ENCODE measurements around the gene EMC6.

The EMC6 gene

GRCh38 chr17:3693141-3693540 is 24.5 kb downstream of the EMC6 start:
- Histone ChIP-seq H3K9me2 (replicated peaks; ENCODE audit: control insufficient read depth, low read length) (no peaks in the 10 kb centered on the region), H3K9me3 (ENCODE audit: control insufficient read depth, insufficient read depth, low read length) (peaks cover 1% of the 10 kb centered on the region), H3K4me1 (ENCODE audit: control insufficient read depth, low read length) (peaks cover 67% of the 10 kb centered on the region), H3K79me2 (ENCODE audit: control insufficient read depth, low read length) (peaks cover 71% of the 10 kb centered on the region), H4K20me1 (ENCODE audit: control insufficient read depth, insufficient read depth, low read depth, low read length) (peaks cover 5% of the 10 kb centered on the region; the same call in 1 of the 2 replicates), H3K27me3 (ENCODE audit: control insufficient read depth, low read length) (no peaks in the 10 kb centered on the region), H3K27ac (ENCODE audit: low read depth, low read length) (peak overlapping the region; percentile 49), H3K4me2 (ENCODE audit: low read length) (peak overlapping the region; percentile 57), H3F3A (ENCODE audit: control insufficient read depth, insufficient read depth) (peaks cover 9% of the 10 kb centered on the region), H3K36me3 (ENCODE audit: control insufficient read depth, low read length) (peaks cover 61% of the 10 kb centered on the region), H3K4me3 (ENCODE audit: low read length) (peak overlapping the region; percentile 71)
- TF ChIP-seq CTCF (IDR thresholded peaks at IDR 0.05; ENCODE audit: low read depth, low read length, poor library complexity, severe bottlenecking) (no peak), EZH2phosphoT487 (IDR thresholded peaks at IDR 0.05; ENCODE audit: borderline replicate concordance, low read length) (no peak)

GRCh38 chr17:3693829-3694231 is 25.2 kb downstream of the EMC6 start:
- H3F3A ChIP-seq (ENCODE audit: control insufficient read depth, insufficient read depth) = peaks cover 2% of the 10 kb centered on the region; the same call in 1 of the 2 replicates
- H3K9me2 ChIP-seq (replicated peaks; ENCODE audit: control insufficient read depth, low read length) = no peaks in the 10 kb centered on the region
- H3K79me2 ChIP-seq (ENCODE audit: control insufficient read depth, low read length) = peaks cover 68% of the 10 kb centered on the region
- H3K27ac ChIP-seq (ENCODE audit: low read depth, low read length) = peak overlapping the region; percentile 82
- peaks cover 5% of the 10 kb centered on the region; the same call in 1 of the 2 replicates for H4K20me1 ChIP-seq (ENCODE audit: control insufficient read depth, insufficient read depth, low read depth, low read length)
- peak overlapping the region; percentile 85 for H3K4me2 ChIP-seq (ENCODE audit: low read length)
- peaks cover 54% of the 10 kb centered on the region for H3K36me3 ChIP-seq (ENCODE audit: control insufficient read depth, low read length)
- peaks cover 60% of the 10 kb centered on the region for H3K4me1 ChIP-seq (ENCODE audit: control insufficient read depth, low read length)
- H3K9me3 ChIP-seq (ENCODE audit: control insufficient read depth, insufficient read depth, low read length) = peaks cover 5% of the 10 kb centered on the region
- TF ChIP-seq EZH2phosphoT487 (IDR thresholded peaks at IDR 0.05; ENCODE audit: borderline replicate concordance, low read length) (no peak), CTCF (IDR thresholded peaks at IDR 0.05; ENCODE audit: low read depth, low read length, poor library complexity, severe bottlenecking) (no peak)
- H3K27me3 ChIP-seq (ENCODE audit: control insufficient read depth, low read length) = no peaks in the 10 kb centered on the region
- peak overlapping the region; percentile 92 for H3K4me3 ChIP-seq (ENCODE audit: low read length)

GRCh38 chr17:3695129-3695722 is 26.6 kb downstream of the EMC6 start:
- Histone ChIP-seq H3K9me3 (ENCODE audit: control insufficient read depth, insufficient read depth, low read length) (peaks cover 5% of the 10 kb centered on the region), H3K4me1 (ENCODE audit: control insufficient read depth, low read length) (peaks cover 46% of the 10 kb centered on the region), H3K27me3 (ENCODE audit: control insufficient read depth, low read length) (no peaks in the 10 kb centered on the region), H3K9me2 (replicated peaks; ENCODE audit: control insufficient read depth, low read length) (no peaks in the 10 kb centered on the region), H3K27ac (ENCODE audit: low read depth, low read length) (peak overlapping the region; percentile 82), H3K4me3 (ENCODE audit: low read length) (peak overlapping the region; percentile 92), H3K4me2 (ENCODE audit: low read length) (peak overlapping the region; percentile 85), H3F3A (ENCODE audit: control insufficient read depth, insufficient read depth) (no peaks in the 10 kb centered on the region), H3K79me2 (ENCODE audit: control insufficient read depth, low read length) (peaks cover 57% of the 10 kb centered on the region), H4K20me1 (ENCODE audit: control insufficient read depth, insufficient read depth, low read depth, low read length) (peaks cover 5% of the 10 kb centered on the region; the same call in 1 of the 2 replicates), H3K36me3 (ENCODE audit: control insufficient read depth, low read length) (peaks cover 40% of the 10 kb centered on the region)
- TF ChIP-seq CTCF (IDR thresholded peaks at IDR 0.05; ENCODE audit: low read depth, low read length, poor library complexity, severe bottlenecking) (no peak), EZH2phosphoT487 (IDR thresholded peaks at IDR 0.05; ENCODE audit: borderline replicate concordance, low read length) (no peak)

Data from DOHH2 (cell line).